Thyroid gland (tissue), 4 donors: ENCODE results near the gene ATP23.

ENCODE experiments used
- POLR2A ChIP-seq, 2 donors: fragments of 450-650 bp; IDR thresholded peaks; one replicate each; pipeline ENCODE4 v1.6.1; 2017; ENCODE audit warnings: antibody characterized with exemption in 2 of 2, mild to moderate bottlenecking in 2 of 2, moderate library complexity in 1 of 2
- TF ChIP-seq, protein P1 (sequence below), 6 experiments: fragments of 200-600 bp in 3 of 6; fragments of 450-650 bp in 3 of 6; sonication (generic) in 3 of 6; IDR thresholded peaks; one replicate each; pipeline ENCODE4 v1.5.1; 2016 to 2019; ENCODE audit warnings: antibody characterized with exemption in 6 of 6, mild to moderate bottlenecking in 2 of 6, inconsistent platforms in 1 of 6, moderate library complexity in 1 of 6

DNA sequence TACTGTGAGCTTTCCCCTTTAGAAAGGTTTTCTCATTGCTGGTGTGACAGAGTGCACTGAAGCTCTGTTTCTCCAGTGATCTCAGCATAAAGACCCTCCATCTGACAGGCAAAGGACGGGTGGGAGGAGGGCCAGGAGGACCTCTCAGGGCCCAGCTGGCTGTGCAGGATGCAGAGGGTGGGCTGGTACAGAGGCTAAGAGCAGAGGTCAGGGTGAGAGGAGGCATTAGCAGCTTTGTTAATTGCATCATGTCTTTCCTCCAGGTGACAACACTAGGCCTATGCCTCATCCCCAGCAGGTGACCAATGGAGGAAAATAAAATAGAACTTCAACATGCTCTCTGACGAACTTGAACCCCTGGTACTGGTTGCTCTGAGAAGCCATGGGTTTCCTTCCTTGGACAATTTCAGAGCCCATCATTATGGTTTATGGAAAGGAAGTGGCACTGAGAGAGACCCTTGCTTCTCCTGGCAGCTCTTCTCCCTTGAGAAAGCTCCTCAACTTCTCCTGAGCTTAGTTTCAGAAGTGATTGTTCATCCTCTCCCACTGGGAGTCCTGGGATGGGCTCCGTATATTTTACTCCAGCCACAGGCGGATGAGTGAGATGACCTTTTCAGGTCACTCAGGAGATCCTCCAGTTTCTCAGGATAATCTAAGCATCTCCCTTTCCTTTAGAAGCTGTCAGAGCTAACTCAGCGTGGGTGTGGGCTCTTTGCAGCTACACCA is 45.8 kb upstream of the ATP23 start:
- TF ChIP-seq, protein P1, sequence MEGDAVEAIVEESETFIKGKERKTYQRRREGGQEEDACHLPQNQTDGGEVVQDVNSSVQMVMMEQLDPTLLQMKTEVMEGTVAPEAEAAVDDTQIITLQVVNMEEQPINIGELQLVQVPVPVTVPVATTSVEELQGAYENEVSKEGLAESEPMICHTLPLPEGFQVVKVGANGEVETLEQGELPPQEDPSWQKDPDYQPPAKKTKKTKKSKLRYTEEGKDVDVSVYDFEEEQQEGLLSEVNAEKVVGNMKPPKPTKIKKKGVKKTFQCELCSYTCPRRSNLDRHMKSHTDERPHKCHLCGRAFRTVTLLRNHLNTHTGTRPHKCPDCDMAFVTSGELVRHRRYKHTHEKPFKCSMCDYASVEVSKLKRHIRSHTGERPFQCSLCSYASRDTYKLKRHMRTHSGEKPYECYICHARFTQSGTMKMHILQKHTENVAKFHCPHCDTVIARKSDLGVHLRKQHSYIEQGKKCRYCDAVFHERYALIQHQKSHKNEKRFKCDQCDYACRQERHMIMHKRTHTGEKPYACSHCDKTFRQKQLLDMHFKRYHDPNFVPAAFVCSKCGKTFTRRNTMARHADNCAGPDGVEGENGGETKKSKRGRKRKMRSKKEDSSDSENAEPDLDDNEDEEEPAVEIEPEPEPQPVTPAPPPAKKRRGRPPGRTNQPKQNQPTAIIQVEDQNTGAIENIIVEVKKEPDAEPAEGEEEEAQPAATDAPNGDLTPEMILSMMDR (IDR thresholded peaks at IDR 0.05), result no peak
- TF ChIP-seq POLR2A (IDR thresholded peaks at IDR 0.05), result no peak
